Hepatocyte (in vitro differentiated cells): ENCODE measurements around the gene HAUS6.

ENCODE experiments used
- CTCF ChIP-seq: fragments of 200-600 bp; sonication (generic); IDR thresholded peaks from 2 replicates; pipeline ENCODE4 v1.5.1; 2016; ENCODE audit warnings: antibody characterized with exemption, mild to moderate bottlenecking; ENCODE audit not compliant: poor library complexity
- EZH2 ChIP-seq: fragments of 200-600 bp; sonication (generic); IDR thresholded peaks from 2 replicates; pipeline ENCODE4 v1.6.1; 2016; ENCODE audit warnings: antibody characterized with exemption, mild to moderate bottlenecking, borderline replicate concordance

DNA sequence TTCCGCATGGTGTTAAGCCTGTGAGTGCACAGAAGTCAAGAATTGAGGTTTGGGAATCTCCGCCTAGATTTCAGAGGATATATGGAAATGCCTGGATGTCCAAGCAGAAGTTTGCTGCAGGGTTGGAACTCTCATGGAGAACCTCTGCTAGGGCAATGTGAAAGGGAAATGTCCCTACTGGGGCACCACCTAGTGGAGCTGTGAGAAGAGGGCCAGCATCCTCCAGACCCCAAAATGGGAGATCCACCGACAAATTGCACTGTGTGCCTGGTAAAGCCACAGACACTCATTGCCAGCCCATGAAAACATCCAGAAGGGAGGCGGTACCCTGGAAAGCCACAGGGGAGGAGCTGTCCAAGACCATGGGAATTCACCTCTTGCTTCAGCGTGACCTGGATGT, 66.1 kb downstream of the HAUS6 start:
- TF ChIP-seq CTCF (no peak), EZH2 (no peak)
